ENCODE results near the gene SSBP4. TPM values are rescaled to one million over a fixed set of nuclear protein-coding genes. Genes with fewer than 3 reads are reported as not detected.

SSBP4 gene
- total RNA-seq, 1 donor from 2014 or later, result 50.1 TPM

Small RNAs within 50 kb of the gene (small RNA-seq; reads per million reads assigned to genes)
- not detected for gene MIR3189 (ENCODE audit: low replicate concordance)

Other genes starting within 250 kb of the SSBP4 start
- gene IFI30, start 245.6 kb upstream of the SSBP4 start, total RNA-seq, result 0.21 TPM
- gene MPV17L2, start 226.2 kb upstream of the SSBP4 start, total RNA-seq, result 6.5 TPM
- gene RAB3A, start 215.4 kb upstream of the SSBP4 start, total RNA-seq, result 2.1 TPM
- 5.7 TPM for gene PDE4C, start 193.0 kb upstream of the SSBP4 start, total RNA-seq
- 0.62 TPM for gene IQCN, start 144.9 kb upstream of the SSBP4 start, total RNA-seq
- 276 TPM for gene JUND, start 137.8 kb upstream of the SSBP4 start, total RNA-seq
- 143 TPM for gene LSM4, start 96.3 kb upstream of the SSBP4 start, total RNA-seq
- gene PGPEP1, start 78.8 kb upstream of the SSBP4 start, total RNA-seq, result 12.7 TPM
- 0.51 TPM for gene GDF15, start 33.2 kb upstream of the SSBP4 start, total RNA-seq
- 1.8 TPM for gene LRRC25, start 21.8 kb upstream of the SSBP4 start, total RNA-seq
- gene ISYNA1, start 18.7 kb downstream of the SSBP4 start, total RNA-seq, result 49.3 TPM
- 21.7 TPM for gene ELL, start 102.7 kb downstream of the SSBP4 start, total RNA-seq
- 115 TPM for gene FKBP8, start 124.2 kb downstream of the SSBP4 start, total RNA-seq
- gene KXD1, start 138.5 kb downstream of the SSBP4 start, total RNA-seq, result 40.7 TPM
- 385 TPM for gene UBA52, start 152.5 kb downstream of the SSBP4 start, total RNA-seq
- 57.6 TPM for gene REX1BD, start 169.4 kb downstream of the SSBP4 start, total RNA-seq
- gene CRLF1, start 187.4 kb downstream of the SSBP4 start, total RNA-seq, result 38.4 TPM
- gene TMEM59L, start 193.5 kb downstream of the SSBP4 start, total RNA-seq, result 12.0 TPM
- gene KLHL26, start 217.6 kb downstream of the SSBP4 start, total RNA-seq, result 6.2 TPM